H1 (cell line): ENCODE results near the gene CYP2J2.

ENCODE experiments used
- CEBPB ChIP-seq: IDR thresholded peaks from 2 replicates; pipeline ENCODE4 v1.6.1; 2012; ENCODE audit warnings: low read depth, low read length
- CHD2 ChIP-seq: IDR thresholded peaks from 2 replicates; pipeline ENCODE4 v1.6.1; 2012; ENCODE audit warnings: low read length, improper control_type of control experiment
- EZH2 ChIP-seq: fragments of 200-600 bp; sonication (generic); IDR thresholded peaks from 2 replicates; pipeline ENCODE4 v1.7.1; 2012; ENCODE audit warnings: low read depth, mild to moderate bottlenecking, moderate library complexity, low read length, inconsistent platforms; ENCODE audit not compliant: severe bottlenecking
- JUND ChIP-seq: IDR thresholded peaks from 2 replicates; pipeline ENCODE4 v1.6.1; 2011; ENCODE audit warnings: mild to moderate bottlenecking, improper control_type of control experiment, low read length
- POLR2A ChIP-seq, 2 experiments: IDR thresholded peaks; 1 replicate in 1 of 2; 2 replicates in 1 of 2; pipeline ENCODE4 v1.6.1; 2011; ENCODE audit warnings: low read depth in 2 of 2, low read length in 2 of 2, mild to moderate bottlenecking in 2 of 2; ENCODE audit errors: control extremely low read depth in 1 of 2
- RAD21 ChIP-seq, 2 experiments: IDR thresholded peaks in 1 of 2; conservative IDR thresholded peaks in 1 of 2; 2 replicates each; pipeline ENCODE4 v1.6.1; 2011; ENCODE audit warnings: low read depth in 2 of 2, low read length in 2 of 2, improper control_type of control experiment in 1 of 2, inconsistent platforms in 1 of 2, mild to moderate bottlenecking in 1 of 2, moderate library complexity in 1 of 2
- RFX5 ChIP-seq: IDR thresholded peaks from 2 replicates; pipeline ENCODE4 v1.6.1; 2011; ENCODE audit warnings: low read depth, low read length, improper control_type of control experiment, borderline replicate concordance
- RXRA ChIP-seq: IDR thresholded peaks from 2 replicates; pipeline ENCODE4 v1.6.1; 2011; ENCODE audit warnings: low read depth, mild to moderate bottlenecking, low read length, moderate library complexity; ENCODE audit not compliant: insufficient read depth
- SP1 ChIP-seq: IDR thresholded peaks from 2 replicates; pipeline ENCODE4 v1.6.1; 2011; ENCODE audit warnings: low read depth, low read length
- SRF ChIP-seq: IDR thresholded peaks from 2 replicates; pipeline ENCODE4 v1.6.1; 2011; ENCODE audit warnings: mild to moderate bottlenecking, low read depth, low read length, moderate library complexity
- TAF1 ChIP-seq: IDR thresholded peaks from 2 replicates; pipeline ENCODE4 v1.6.1; 2011; ENCODE audit warnings: mild to moderate bottlenecking, low read depth, low read length
- YY1 ChIP-seq: IDR thresholded peaks from 2 replicates; pipeline ENCODE4 v1.6.1; 2011; ENCODE audit warnings: low read depth, mild to moderate bottlenecking, low read length
- TF ChIP-seq, protein P1 (sequence below), 3 experiments: IDR thresholded peaks; 1 replicate in 2 of 3; 2 replicates in 1 of 3; pipeline versions ENCODE4 v1.5.1 to v1.6.1; 2011; ENCODE audit warnings: low read length in 3 of 3, mild to moderate bottlenecking in 3 of 3, inconsistent platforms in 2 of 3, low read depth in 1 of 3, moderate library complexity in 1 of 3; ENCODE audit not compliant: insufficient read depth in 1 of 3; ENCODE audit errors: control extremely low read depth in 1 of 3
- TF ChIP-seq, protein P2 (sequence below): IDR thresholded peaks from 2 replicates; pipeline ENCODE4 v1.6.1; 2012; ENCODE audit warnings: low read length, inconsistent platforms

- TF ChIP-seq, protein P1, sequence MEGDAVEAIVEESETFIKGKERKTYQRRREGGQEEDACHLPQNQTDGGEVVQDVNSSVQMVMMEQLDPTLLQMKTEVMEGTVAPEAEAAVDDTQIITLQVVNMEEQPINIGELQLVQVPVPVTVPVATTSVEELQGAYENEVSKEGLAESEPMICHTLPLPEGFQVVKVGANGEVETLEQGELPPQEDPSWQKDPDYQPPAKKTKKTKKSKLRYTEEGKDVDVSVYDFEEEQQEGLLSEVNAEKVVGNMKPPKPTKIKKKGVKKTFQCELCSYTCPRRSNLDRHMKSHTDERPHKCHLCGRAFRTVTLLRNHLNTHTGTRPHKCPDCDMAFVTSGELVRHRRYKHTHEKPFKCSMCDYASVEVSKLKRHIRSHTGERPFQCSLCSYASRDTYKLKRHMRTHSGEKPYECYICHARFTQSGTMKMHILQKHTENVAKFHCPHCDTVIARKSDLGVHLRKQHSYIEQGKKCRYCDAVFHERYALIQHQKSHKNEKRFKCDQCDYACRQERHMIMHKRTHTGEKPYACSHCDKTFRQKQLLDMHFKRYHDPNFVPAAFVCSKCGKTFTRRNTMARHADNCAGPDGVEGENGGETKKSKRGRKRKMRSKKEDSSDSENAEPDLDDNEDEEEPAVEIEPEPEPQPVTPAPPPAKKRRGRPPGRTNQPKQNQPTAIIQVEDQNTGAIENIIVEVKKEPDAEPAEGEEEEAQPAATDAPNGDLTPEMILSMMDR (IDR thresholded peaks at IDR 0.05; ENCODE audit: control extremely low read depth in 1 of 3, insufficient read depth in 1 of 3, low read depth in 1 of 3, low read length in 3 of 3) = no peak
- TF ChIP-seq TAF1 (no peak), RAD21 (IDR thresholded peaks at IDR 0.05 in 1 of 2, conservative IDR thresholded peaks at IDR 0.05 in 1 of 2; ENCODE audit: low read depth in 2 of 2, low read length in 2 of 2) (no peak), CHD2 (no peak), POLR2A (IDR thresholded peaks at IDR 0.05; ENCODE audit: control extremely low read depth in 1 of 2, low read depth in 2 of 2, low read length in 2 of 2) (no peak), SRF (no peak), JUND (no peak), EZH2 (no peak), SP1 (no peak), CEBPB (no peak), YY1 (no peak), RXRA (no peak), RFX5 (no peak)
- TF ChIP-seq, protein P2, sequence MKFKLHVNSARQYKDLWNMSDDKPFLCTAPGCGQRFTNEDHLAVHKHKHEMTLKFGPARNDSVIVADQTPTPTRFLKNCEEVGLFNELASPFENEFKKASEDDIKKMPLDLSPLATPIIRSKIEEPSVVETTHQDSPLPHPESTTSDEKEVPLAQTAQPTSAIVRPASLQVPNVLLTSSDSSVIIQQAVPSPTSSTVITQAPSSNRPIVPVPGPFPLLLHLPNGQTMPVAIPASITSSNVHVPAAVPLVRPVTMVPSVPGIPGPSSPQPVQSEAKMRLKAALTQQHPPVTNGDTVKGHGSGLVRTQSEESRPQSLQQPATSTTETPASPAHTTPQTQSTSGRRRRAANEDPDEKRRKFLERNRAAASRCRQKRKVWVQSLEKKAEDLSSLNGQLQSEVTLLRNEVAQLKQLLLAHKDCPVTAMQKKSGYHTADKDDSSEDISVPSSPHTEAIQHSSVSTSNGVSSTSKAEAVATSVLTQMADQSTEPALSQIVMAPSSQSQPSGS = no peak
These were observed 40.6 kb upstream of the CYP2J2 start for GRCh38 chr1:59967141-59967697.
